GM21786 (cell line): ENCODE measurements around the gene ATRIP.

ENCODE experiments used
- ATAC-seq: cut with Tn5 transposase; IDR thresholded peaks from one replicate; pipeline ENCODE4 v1.9.1; 2021; ENCODE audit not compliant: unreplicated experiment

The ATRIP gene

DNA sequence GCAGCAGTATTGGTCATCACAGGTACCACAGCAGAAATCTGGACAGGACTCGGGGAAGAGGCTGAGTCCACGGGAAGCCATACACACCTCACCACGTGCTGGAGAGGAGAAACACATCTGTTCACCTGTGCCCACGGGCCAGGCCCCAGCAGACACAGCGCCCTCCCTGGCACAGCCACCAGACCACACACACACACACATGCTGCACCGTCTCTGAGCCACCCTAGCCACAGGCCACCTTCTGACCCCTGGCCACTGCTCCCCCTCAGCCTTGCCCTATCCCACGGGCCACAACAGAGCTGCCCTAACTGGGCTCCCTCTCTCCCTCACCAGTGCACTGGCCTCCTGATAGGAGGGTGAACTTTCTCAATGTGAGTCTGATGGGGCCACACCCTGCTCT, 54.7 kb downstream of the ATRIP start:
- ATAC-seq, result no peak

DNA sequence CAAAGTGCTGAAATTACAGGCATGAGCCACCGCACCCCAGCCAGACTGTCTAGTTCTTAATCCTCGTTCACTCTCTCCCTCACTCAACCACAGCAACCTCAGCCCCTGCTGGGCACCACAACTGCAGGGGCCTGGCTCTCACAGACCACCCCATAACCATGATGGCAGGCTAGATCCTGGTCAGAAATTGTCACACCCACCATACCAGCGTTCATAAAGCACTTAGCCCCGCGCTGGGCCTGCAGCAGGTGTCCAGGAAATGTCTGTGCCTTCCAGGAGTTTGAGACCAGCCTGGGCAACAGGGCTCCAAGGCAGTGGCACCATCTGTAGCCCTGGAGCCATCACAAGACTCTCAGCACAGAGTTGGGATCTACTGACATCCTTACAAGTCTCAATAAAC, 55.6 kb downstream of the ATRIP start:
- no peak for ATAC-seq

- no peak for ATAC-seq
Measured at GRCh38 chr3:48502728-48503168, 56.2 kb downstream of the ATRIP start.

GRCh38 chr3:48503401-48504050, 57.0 kb downstream of the ATRIP start:
- ATAC-seq, result no peak

DNA sequence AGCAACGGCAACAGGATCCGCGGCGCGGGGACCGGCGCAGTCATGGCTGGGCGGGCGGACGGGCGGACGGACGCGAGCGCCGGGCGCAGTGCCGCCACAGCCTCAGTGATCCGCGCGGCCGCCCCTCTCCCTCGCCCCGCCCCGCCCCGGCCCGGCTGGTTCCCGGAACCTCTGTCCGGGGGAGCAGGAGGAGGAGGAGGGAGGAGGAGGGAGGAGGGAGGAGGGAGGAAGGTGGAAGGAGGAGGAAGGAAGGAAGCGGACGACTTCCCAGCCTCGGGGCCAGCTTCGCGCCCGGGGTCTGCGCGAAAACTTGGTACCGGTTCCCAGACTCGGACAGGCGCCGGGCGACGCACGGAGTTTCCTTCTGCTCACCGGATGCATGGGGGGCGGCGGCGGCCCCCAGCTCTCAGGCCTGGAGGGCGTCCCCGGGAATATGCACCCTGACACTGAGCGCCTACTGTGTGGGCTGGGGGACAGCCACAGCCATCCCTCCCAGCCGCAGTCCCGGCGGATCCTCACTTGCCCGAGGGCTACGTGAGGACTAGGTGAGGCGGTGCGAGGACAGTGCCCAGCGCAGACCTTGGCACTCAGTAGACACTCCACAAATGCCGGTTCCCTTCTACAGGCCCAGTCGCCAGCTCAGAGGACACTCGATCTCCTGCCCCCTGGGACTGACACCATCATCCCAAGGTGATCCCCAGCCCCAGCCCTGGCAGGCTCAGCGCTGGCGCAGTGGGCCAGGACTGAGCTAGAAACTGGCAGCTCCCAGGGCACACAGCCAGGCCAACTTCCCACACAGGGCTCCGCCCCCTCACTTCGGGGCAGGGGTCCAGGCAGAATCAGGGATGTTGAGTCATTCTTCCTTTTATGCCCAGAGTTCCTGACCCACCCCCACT, 57.8 kb downstream of the ATRIP start, which contains the start of gene SHISA5:
SHISA5 (minus strand) TSS at position 124 of the 896 bp plus-strand sequence; CDS start at position 44, 80 bp downstream.
- ATAC-seq, result no peak

- ATAC-seq, result no peak
Measured at GRCh38 chr3:48505146-48505545, 58.6 kb downstream of the ATRIP start.

DNA sequence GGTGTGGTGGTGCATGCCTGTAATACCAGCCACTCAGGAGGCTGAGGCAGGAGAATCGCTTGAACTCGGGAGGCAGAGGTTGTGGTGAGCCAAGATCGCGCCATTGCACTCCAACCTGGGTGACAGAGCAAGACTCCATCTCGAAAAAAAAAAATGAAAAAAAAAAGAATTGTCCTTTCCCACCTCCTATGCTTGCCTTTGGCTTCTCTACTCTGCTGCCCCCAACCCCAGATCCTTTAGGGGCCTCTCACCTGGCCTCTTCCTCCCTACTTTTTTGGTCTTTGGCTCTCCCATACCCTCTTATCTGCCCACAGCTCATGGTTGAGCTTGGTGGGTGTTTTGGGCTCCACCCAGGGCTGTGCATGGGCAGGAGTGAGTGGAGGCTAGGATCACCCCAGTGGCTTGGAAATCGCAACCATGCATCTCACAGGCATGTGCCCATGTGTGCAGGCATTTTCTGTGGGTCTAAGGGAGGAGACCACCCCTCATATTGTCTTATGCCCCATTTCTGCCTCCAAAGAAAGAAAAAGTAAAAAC, 59.5 kb downstream of the ATRIP start:
- no peak for ATAC-seq

DNA sequence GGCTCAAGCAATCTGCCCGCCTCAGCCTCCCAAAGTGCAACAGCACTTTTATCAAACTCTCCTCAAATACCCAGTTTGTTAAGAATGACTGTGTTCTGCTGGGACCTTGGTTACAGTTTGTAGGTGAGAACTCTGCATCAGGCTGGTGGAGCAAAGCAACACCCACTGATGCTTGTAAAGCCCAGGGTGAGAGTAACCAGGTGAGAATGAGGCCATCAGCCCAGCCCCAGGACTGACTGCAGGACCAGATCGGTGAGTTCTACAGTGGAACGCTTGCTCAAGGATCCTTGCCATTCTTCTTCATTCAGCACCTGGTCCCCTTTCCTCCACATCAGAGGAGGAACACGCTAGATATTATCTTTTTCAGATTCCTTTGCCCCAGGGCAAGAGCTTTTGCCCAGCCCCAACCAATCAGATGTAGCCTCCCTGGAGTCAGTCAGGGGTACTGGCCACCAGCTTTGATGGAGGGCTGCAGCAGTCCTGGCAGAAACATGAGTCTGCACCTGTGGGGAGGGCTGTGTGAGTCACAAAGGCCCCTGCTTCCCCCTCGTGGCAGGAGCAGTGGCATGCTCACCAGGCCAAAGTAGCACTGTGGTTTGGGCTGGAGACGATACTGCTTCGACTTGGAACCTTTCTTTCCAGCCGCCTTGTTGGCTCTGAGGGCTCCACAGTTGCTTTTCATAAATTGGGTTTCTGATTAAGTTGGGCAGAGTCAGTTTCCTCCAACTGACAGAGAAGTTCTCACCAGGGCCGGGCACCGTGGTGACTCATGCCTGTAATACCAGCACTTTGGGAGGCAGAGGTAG, 60.9 kb downstream of the ATRIP start:
- peak; percentile 51 for ATAC-seq

GRCh38 chr3:48511551-48511950, 65.0 kb downstream of the ATRIP start:
- ATAC-seq, result no peak

- ATAC-seq, result no peak
Measured at GRCh38 chr3:48514431-48515227, 68.1 kb downstream of the ATRIP start.
